Bronchial epithelial cell (primary cell): ENCODE measurements around the gene COL6A5. TPM values are rescaled to one million over a fixed set of nuclear protein-coding genes. Genes with fewer than 3 reads are reported as not detected.

ENCODE experiments used
- DNase-seq: peaks from one replicate; pipeline ENCODE4 v3.0.0-alpha.2; 2010; ENCODE audit warnings: low read depth
- FAIRE-seq: peaks from 2 replicates; lab custom pipeline; 2011; peaks lifted over from hg19 to GRCh38; lab: Jason Lieb, UNC
- H3K27me3 ChIP-seq: 2 replicates; pipeline ENCODE4 v1.5.1; 2011; ENCODE audit warnings: low read length; ENCODE audit not compliant: control insufficient read depth, insufficient read depth
- H3K36me3 ChIP-seq: 2 replicates; pipeline ENCODE4 v1.5.1; 2011; ENCODE audit warnings: low read length; ENCODE audit not compliant: control insufficient read depth, insufficient read depth
- H3K4me3 ChIP-seq: 2 replicates; pipeline ENCODE4 v1.5.1; 2011; ENCODE audit warnings: mild to moderate bottlenecking, low read depth, low read length, control low read depth
- CTCF ChIP-seq: IDR thresholded peaks from 2 replicates; pipeline ENCODE4 v1.5.1; 2011; ENCODE audit warnings: mild to moderate bottlenecking, moderate library complexity, low read length, control low read depth, inconsistent platforms; ENCODE audit not compliant: insufficient read depth, severe bottlenecking
- total RNA-seq: library from RNA; depleted of rRNA; stranded (reverse); fragments of >200 nt; gene quantifications from 2 replicates; pipeline ENCODE4 v1.2.1, GENCODE V29; 2014

COL6A5 gene
- total RNA-seq, 1 donor from 2014 or later: not detected

DNA sequence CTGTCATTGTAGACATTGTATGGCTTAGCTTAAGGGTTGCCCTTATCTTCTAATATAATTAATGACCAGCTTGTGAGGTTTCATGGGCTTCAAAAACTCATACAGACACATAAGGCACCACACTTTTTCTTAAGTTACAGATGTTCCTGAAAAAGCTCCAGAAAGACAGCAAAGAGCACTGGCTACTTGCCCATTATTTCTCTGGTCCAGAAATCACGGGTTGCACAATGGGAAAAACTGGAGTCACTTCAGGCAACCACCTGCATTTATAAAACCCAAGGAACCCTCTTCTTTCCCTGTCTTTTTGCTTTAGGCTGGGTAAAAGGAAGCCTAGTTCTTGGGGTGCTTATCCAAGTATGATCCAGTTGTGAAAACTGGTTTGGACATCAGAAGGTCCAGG, 169.2 kb downstream of the COL6A5 start:
- H3K4me3 ChIP-seq: no peak overlapping the region
- peak; percentile 52 for FAIRE-seq
- TF ChIP-seq CTCF: no peak
- H3K36me3 ChIP-seq: no peaks in the 10 kb centered on the region
- peaks cover 8% of the 10 kb centered on the region for H3K27me3 ChIP-seq
- DNase-seq: no peak

GRCh38 chr3:130515755-130516154, 170.3 kb downstream of the COL6A5 start:
- DNase-seq (peak; percentile 5), FAIRE-seq (no peak)
- peaks cover 8% of the 10 kb centered on the region for H3K27me3 ChIP-seq
- TF ChIP-seq CTCF: no peak
- H3K36me3 ChIP-seq: no peaks in the 10 kb centered on the region
- H3K4me3 ChIP-seq: no peak overlapping the region

DNA sequence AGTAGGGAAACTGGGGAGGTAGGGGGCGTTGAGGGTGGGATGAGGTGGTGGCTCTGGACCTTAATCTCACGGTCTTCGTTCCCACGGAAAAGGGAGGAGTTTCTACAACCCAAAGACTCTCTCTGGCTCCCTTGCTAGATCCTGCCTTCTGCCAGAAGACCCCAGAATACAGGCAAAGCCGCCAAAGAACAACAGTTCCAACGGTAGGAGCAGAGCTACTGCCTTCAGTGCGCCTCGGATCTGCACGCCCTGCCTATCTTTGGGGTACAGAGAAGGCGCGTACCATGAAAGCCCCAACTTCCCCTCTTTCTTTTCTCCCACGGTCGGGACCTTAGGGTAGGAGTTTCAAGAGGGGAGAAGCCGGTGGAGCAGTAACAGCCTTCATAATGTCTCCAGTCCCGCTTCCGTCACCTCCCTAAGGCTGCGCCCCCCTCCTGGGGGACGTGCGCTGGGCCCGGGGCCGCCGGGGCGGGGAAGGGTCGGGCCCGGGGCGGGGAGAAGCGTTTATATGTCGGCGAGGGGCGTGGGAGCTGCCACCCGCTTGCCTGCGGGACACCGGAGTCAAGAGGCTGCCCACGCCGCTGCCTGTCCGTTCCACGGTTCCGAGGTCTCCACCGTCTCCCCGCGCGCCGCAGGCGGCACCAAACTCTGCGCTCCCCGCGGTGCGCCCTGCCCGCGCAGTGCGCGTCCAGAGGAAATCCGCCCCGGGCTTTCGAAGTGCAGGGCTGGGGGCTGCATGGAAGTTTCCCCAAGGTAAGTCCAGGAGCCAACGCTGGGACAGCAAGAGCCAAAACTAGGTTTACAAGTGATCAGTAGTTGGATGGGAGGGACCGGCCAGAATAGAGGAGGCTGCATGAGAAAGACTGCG, 171.4 kb downstream of the COL6A5 start, which contains the start of gene COL6A6:
Gene COL6A6, plus strand, starts transcription at position 533 of the 868 bp plus-strand sequence. CDS start 43,188 bp downstream, outside the sequence.
- Histone ChIP-seq H3K36me3 (no peaks in the 10 kb centered on the region), H3K4me3 (no peak within 1 kb of the TSS), H3K27me3 (peaks cover 8% of the 10 kb centered on the region)
- TF ChIP-seq CTCF: no peak
- DNase-seq (no peak), FAIRE-seq (no peak)

- FAIRE-seq (no peak), DNase-seq (peak; percentile 30)
- TF ChIP-seq CTCF: no peak
- H3K36me3 ChIP-seq: no peaks in the 10 kb centered on the region
- no peak overlapping the region for H3K4me3 ChIP-seq
- peaks cover 8% of the 10 kb centered on the region for H3K27me3 ChIP-seq
These were observed 172.1 kb downstream of the COL6A5 start for GRCh38 chr3:130517602-130518001.

- DNase-seq (no peak), FAIRE-seq (no peak)
- Histone ChIP-seq H3K4me3 (no peak overlapping the region), H3K36me3 (no peaks in the 10 kb centered on the region), H3K27me3 (peaks cover 8% of the 10 kb centered on the region)
- TF ChIP-seq CTCF: no peak
These were observed 174.3 kb downstream of the COL6A5 start for GRCh38 chr3:130519754-130520153.
